Measurements from ENCODE around the gene FCRL5. TPM values are rescaled to one million over a fixed set of nuclear protein-coding genes. Genes with fewer than 3 reads are reported as not detected.

Gene FCRL5
- total RNA-seq, 2 donors from 2014 or later = 1.1 TPM; not detected in 1

GRCh38 chr1:157596384-157596783 lies 44.1 kb upstream of the FCRL5 start:
- Histone ChIP-seq H3K9ac (ENCODE audit: extremely low read depth, low read length, poor library complexity, severe bottlenecking) (no peak overlapping the region), H3K9me3 (ENCODE audit: control insufficient read depth, low read length) (no peaks in the 10 kb centered on the region), H3K36me3 (ENCODE audit: control insufficient read depth, insufficient read depth, low read length) (no peaks in the 10 kb centered on the region), H3K27me3 (ENCODE audit: control insufficient read depth, insufficient read depth, low read length, poor library complexity, severe bottlenecking) (peaks cover 19% of the 10 kb centered on the region), H3K4me1 (ENCODE audit: control insufficient read depth, insufficient read depth, low read length) (no peaks in the 10 kb centered on the region), H3K4me3 (ENCODE audit: low read length) (no peak overlapping the region), H3K27ac (ENCODE audit: low read depth, low read length) (no peak overlapping the region)
- no peak for TF ChIP-seq CTCF (conservative IDR thresholded peaks at IDR 0.05)
- Mint-ChIP-seq H3K27ac (no peak overlapping the region), H3K27me3 (ENCODE audit: insufficient read depth) (peaks cover 2% of the 10 kb centered on the region), H3K36me3 (ENCODE audit: low read depth) (no peaks in the 10 kb centered on the region), H3K9me3 (no peaks in the 10 kb centered on the region), H3K4me1 (no peaks in the 10 kb centered on the region), H3K4me3 (no peak overlapping the region)
- no peak for DNase-seq
- 87 to 90% methylated on average over 5 to 6 of the region's 6 CpGs for WGBS, 2 experiments (ENCODE audit: insufficient coverage in 1 of 2, insufficient read length in 1 of 2)

DNA sequence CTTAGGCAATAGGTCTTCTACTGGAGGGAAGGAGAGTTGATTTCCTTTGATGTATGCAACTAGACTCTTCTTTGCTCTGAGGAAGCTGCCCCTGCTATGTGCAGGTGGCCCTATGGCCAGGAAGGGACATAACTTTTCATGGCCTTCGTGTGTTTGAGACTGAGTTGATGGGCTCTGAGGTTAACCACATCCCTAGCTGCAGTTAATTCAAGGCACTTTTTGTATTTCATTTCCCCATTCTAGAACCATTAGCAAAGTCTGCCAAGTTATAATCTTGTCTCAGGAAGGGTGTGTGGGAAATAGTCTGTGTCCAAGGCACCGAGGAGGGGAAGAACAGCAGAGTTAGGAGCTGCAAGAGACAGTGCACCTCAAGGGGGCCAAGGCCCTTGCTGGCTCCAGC lies 43.0 kb upstream of the FCRL5 start:
- Histone ChIP-seq H3K9me3 (ENCODE audit: control insufficient read depth, low read length) (no peaks in the 10 kb centered on the region), H3K9ac (ENCODE audit: extremely low read depth, low read length, poor library complexity, severe bottlenecking) (no peak overlapping the region), H3K27me3 (ENCODE audit: control insufficient read depth, insufficient read depth, low read length, poor library complexity, severe bottlenecking) (peaks cover 19% of the 10 kb centered on the region), H3K36me3 (ENCODE audit: control insufficient read depth, insufficient read depth, low read length) (no peaks in the 10 kb centered on the region), H3K27ac (ENCODE audit: low read depth, low read length) (no peak overlapping the region), H3K4me3 (ENCODE audit: low read length) (no peak overlapping the region), H3K4me1 (ENCODE audit: control insufficient read depth, insufficient read depth, low read length) (no peaks in the 10 kb centered on the region)
- H3K36me3 Mint-ChIP-seq (ENCODE audit: low read depth) = no peaks in the 10 kb centered on the region
- peaks cover 2% of the 10 kb centered on the region for H3K27me3 Mint-ChIP-seq (ENCODE audit: insufficient read depth)
- no peaks in the 10 kb centered on the region for H3K4me1 Mint-ChIP-seq
- WGBS, 2 experiments (ENCODE audit: insufficient coverage in 1 of 2, insufficient read length in 1 of 2) = 92% methylated on average over 2 of the region's 2 CpGs
- no peak for DNase-seq
- no peak for TF ChIP-seq CTCF (conservative IDR thresholded peaks at IDR 0.05)
- no peak overlapping the region for H3K4me3 Mint-ChIP-seq
- no peak overlapping the region for H3K27ac Mint-ChIP-seq
- H3K9me3 Mint-ChIP-seq = no peaks in the 10 kb centered on the region

- no peak for DNase-seq
- Mint-ChIP-seq H3K9me3 (no peaks in the 10 kb centered on the region), H3K27ac (no peak overlapping the region), H3K27me3 (ENCODE audit: insufficient read depth) (peaks cover 5% of the 10 kb centered on the region), H3K4me1 (peaks cover 6% of the 10 kb centered on the region), H3K4me3 (no peak overlapping the region), H3K36me3 (ENCODE audit: low read depth) (no peaks in the 10 kb centered on the region)
- TF ChIP-seq CTCF (conservative IDR thresholded peaks at IDR 0.05) = no peak
- H3K27me3 ChIP-seq (ENCODE audit: control insufficient read depth, insufficient read depth, low read length, poor library complexity, severe bottlenecking) = no peaks in the 10 kb centered on the region
- H3K36me3 ChIP-seq (ENCODE audit: control insufficient read depth, insufficient read depth, low read length) = no peaks in the 10 kb centered on the region
- H3K9ac ChIP-seq (ENCODE audit: extremely low read depth, low read length, poor library complexity, severe bottlenecking) = no peak overlapping the region
- H3K9me3 ChIP-seq (ENCODE audit: control insufficient read depth, low read length) = no peaks in the 10 kb centered on the region
- no peak overlapping the region for H3K27ac ChIP-seq (ENCODE audit: low read depth, low read length)
- 83 to 91% methylated on average over 3 to 4 of the region's 4 CpGs for WGBS, 2 experiments (ENCODE audit: insufficient coverage in 1 of 2, insufficient read length in 1 of 2)
- no peak overlapping the region for H3K4me3 ChIP-seq (ENCODE audit: low read length)
- H3K4me1 ChIP-seq (ENCODE audit: control insufficient read depth, insufficient read depth, low read length) = no peaks in the 10 kb centered on the region
These were observed 33.7 kb upstream of the FCRL5 start for GRCh38 chr1:157585984-157586383.
